Pulmonary artery endothelial cell (primary cell): ENCODE data around the gene SEMA3G. TPM values are rescaled to one million over a fixed set of nuclear protein-coding genes. Genes with fewer than 3 reads are reported as not detected.

Experiments
- DNase-seq: peaks from one replicate; pipeline ENCODE4 v3.0.0-alpha.2; 2011; ENCODE audit warnings: low read depth, low spot score
- total RNA-seq: library from RNA; depleted of rRNA; stranded (reverse); fragments of >200 nt; gene quantifications from 2 replicates; pipeline ENCODE4 v1.2.3, GENCODE V29; 2014

Gene SEMA3G
- 2.1 and 6.4 TPM in 2 replicates for total RNA-seq

DNA sequence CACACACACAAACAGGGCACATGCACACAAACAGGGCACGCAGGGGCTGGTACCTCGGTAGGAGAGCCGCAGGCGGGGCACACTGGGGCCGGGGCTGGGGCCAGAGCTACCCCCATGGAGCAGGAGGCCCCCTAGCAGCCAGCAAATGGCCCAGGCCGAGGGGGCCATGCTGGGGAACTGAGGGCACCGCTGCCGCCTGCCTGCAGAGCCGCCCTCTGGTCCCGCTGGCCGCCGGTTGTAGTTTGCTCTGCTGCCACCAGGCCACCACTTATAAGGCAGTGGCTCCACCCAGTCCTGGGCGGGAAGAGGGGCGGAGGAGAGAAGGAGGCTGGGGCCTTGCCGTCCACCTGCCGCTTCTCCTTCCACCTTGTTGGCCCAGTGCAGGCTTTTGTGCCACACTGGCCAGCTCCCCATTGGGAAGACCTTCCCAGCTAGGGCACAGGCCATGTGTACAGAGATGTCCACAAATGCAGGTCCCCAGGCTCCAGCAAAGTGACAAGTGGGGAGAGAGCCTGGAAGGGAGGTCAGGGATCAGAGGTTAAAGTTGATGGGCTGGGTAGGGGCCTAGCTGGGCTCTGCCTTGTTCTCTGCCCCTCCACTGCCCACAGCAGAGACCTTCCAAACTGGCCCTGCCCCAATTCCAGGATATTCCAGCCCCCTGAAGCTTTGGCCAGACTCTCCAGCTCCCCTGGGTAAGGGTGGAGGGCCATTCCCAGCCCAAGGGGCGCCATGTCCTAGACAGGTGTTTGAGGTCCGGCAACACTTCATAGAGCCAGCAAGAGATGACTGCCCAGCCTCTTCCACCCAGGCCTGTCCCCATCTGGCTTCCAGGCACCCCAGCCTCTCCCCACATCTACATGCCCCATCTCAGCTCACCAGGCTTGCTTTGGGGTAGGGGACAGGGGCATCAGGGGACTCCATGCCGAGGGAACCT, at the start of gene SEMA3G:
Gene SEMA3G (minus strand): TSS at position 244 of the 934 bp plus-strand sequence. CDS start 76 bp downstream, at position 168.
- no peak for DNase-seq

DNA sequence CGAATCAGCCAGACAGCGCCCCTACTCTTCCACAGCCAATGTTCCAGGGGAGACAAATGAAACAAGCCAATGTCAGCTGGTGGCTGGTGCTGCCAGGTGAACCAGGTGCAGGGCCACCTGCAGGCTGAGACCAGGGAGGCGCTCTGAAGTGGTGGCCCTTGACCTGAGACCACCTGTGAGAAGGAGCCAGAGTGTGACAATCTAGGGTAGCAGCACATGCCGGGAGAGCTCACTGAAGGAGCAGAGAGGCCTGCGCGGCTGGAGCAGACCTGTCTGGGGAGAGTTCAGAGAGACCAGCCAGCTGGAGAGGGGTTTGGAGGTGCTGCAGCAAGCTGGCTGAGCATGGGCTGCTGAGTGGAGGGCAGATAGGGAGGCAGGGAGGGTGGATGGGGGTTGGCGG, 49.5 kb upstream of the SEMA3G start:
- DNase-seq = no peak

DNA sequence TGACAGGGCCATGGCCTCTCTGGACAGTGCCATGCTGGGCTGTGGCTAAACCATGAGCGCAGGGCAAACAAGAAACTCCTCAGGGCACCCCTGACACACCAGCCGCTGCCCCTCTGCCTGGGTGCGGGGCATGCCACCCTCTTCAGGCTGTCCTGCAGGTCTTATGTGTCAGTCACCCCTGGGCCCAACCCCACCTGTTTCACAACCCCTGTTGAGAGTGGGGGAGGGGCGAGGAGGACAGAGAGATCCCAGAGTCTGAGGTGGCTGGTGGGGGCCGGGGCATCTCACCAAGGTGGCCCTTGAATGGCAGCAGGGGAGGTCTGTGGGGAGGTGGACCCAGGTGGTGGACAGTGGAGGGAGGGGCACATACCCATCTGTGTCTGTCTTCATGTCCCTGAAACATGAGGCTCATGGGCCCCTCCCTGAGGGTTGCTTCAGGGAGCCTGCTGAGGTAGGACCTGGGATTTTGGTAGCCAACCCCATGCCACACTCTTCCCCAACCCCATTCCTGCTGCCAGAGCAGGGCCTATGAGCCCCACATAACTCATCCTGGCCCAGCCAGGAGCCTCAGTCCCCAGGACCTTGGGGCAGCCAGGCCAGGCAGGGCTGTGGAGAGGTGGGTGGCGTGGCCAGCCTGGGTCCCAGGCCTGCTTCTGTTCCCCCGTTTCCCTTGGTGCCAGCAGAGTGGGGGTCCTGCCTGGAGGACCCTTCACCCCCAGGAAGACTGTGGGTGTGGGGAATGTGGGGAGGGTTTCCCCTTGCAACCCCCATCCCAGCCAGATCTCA, 48.5 kb upstream of the SEMA3G start:
- DNase-seq = no peak

DNA sequence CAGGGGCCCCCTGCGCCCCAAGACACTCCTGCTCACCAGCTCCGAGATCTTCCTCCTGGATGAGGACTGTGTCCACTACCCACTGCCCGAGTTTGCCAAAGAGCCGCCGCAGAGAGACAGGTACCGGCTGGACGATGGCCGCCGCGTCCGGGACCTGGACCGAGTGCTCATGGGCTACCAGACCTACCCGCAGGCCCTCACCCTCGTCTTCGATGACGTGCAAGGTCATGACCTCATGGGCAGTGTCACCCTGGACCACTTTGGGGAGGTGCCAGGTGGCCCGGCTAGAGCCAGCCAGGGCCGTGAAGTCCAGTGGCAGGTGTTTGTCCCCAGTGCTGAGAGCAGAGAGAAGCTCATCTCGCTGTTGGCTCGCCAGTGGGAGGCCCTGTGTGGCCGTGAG, 47.2 kb upstream of the SEMA3G start:
- DNase-seq = no peak

DNA sequence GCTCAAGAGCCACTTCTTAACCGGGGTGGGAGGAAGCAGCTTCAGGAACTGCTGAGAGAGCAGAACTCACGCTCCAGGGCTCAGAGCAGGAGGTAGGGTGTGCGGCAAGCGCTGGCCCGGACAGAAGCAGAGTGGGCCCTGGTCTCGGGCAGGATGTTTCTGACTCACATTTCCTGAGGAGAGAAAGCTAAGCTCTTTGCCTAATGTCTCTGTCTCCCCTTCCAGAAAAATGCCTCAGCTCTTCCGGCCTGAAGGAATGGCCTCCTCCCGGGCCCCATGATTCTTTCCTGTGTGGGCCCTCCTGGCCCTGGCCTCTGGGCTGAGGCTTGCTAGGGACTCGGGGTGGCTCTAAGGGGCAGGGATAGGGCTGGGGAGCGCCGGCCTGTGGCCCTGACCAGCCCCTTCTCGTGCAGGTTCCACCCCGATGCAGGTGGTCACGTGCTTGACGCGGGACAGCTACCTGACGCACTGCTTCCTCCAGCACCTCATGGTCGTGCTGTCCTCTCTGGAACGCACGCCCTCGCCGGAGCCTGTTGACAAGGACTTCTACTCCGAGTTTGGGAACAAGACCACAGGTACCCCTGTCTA, 46.1 kb upstream of the SEMA3G start:
- DNase-seq = peak; percentile 81

DNA sequence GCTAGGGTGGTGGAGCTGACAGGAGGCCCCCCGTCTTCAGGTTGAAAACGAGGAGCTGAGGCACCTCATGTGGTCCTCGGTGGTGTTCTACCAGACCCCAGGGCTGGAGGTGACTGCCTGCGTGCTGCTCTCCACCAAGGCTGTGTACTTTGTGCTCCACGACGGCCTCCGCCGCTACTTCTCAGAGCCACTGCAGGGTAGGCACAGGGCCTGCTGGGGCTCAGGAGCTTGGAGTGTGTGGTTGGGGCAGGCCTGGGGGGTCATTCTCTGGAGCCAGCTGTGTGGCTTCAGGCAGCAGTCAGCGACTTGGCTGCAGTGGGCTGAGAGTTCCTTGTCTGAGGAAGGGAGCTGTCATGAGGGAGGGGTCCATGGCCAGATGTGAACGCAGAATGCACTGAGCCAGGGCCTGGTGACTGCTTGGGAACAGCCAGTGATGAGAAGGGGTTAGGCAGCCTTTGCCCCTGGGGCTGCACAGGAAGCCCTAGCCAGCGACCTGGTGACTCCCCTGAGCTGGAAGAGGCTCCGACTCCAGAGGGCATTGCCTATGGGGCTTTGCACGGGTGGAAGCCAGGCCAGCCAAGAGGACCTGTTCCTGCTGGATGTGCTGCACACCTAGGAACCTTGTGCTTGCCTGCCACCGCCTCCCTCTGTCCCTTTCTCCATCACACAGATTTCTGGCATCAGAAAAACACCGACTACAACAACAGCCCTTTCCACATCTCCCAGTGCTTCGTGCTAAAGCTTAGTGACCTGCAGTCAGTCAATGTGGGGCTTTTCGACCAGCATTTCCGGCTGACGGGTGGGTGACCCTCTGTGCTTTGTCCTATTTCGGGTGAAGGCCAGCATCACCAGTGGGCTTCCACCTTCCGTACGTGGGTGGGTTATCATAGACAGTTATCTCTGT, 45.4 kb upstream of the SEMA3G start:
- DNase-seq = no peak

DNA sequence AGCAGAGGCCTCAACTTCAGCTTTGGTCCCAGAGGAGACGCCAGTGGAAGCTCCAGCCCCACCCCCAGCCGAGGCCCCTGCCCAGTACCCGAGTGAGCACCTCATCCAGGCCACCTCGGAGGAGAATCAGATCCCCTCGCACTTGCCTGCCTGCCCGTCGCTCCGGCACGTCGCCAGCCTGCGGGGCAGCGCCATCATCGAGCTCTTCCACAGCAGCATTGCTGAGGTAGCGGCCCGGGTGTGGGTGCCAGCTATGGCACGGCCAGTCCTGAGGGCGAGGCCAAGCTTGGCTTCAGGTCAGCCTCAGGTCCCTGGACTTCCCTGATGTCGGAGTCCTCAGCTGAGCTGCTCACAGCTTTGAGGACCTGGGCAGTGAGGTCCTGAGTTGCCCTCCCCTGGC, 44.5 kb upstream of the SEMA3G start:
- DNase-seq = no peak

DNA sequence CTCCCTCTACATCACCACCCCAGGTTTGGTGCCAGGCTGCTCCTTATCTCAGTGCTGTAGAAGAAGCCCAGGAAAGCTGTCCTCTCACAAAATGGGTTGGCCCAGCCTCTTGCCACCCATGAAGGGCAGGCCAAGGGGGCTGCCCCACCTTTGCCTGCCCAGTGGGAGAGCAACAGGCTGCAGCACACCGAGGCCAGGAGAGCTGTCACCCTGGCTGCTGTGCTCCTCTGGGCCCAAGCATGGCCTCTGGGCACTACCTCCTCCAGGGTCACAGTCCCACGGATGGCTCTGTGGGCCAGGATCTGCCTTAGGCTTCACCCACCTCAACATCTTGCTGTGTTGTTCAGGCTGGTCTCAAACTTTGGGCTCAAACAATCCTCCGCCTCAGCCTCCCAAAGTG, 43.8 kb upstream of the SEMA3G start:
- no peak for DNase-seq

DNA sequence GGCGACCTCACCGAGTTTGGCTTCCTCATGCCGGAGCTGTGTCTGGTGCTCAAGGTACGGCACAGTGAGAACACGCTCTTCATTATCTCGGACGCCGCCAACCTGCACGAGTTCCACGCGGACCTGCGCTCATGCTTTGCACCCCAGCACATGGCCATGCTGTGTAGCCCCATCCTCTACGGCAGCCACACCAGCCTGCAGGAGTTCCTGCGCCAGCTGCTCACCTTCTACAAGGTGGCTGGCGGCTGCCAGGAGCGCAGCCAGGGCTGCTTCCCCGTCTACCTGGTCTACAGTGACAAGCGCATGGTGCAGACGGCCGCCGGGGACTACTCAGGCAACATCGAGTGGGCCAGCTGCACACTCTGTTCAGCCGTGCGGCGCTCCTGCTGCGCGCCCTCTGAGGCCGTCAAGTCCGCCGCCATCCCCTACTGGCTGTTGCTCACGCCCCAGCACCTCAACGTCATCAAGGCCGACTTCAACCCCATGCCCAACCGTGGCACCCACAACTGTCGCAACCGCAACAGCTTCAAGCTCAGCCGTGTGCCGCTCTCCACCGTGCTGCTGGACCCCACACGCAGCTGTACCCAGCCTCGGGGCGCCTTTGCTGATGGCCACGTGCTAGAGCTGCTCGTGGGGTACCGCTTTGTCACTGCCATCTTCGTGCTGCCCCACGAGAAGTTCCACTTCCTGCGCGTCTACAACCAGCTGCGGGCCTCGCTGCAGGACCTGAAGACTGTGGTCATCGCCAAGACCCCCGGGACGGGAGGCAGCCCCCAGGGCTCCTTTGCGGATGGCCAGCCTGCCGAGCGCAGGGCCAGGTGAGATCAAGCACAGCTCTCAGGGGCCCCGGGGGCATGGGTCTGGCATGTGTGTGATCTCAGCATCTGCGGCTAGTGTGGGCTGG, 43.1 kb upstream of the SEMA3G start:
- DNase-seq = no peak

DNA sequence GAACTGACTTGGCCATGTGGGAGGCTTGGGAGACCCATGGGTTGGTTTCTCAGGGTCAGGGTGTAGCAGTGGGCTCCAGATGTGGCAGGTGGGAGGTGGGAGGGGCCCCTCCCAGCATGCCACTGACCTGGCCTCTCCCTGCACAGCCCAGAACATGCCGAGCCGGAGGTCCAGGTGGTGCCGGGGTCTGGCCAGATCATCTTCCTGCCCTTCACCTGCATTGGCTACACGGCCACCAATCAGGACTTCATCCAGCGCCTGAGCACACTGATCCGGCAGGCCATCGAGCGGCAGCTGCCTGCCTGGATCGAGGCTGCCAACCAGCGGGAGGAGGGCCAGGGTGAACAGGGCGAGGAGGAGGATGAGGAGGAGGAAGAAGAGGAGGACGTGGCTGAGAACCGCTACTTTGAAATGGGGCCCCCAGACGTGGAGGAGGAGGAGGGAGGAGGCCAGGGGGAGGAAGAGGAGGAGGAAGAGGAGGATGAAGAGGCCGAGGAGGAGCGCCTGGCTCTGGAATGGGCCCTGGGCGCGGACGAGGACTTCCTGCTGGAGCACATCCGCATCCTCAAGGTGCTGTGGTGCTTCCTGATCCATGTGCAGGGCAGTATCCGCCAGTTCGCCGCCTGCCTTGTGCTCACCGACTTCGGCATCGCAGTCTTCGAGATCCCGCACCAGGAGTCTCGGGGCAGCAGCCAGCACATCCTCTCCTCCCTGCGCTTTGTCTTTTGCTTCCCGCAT, 42.3 kb upstream of the SEMA3G start:
- no peak for DNase-seq

DNA sequence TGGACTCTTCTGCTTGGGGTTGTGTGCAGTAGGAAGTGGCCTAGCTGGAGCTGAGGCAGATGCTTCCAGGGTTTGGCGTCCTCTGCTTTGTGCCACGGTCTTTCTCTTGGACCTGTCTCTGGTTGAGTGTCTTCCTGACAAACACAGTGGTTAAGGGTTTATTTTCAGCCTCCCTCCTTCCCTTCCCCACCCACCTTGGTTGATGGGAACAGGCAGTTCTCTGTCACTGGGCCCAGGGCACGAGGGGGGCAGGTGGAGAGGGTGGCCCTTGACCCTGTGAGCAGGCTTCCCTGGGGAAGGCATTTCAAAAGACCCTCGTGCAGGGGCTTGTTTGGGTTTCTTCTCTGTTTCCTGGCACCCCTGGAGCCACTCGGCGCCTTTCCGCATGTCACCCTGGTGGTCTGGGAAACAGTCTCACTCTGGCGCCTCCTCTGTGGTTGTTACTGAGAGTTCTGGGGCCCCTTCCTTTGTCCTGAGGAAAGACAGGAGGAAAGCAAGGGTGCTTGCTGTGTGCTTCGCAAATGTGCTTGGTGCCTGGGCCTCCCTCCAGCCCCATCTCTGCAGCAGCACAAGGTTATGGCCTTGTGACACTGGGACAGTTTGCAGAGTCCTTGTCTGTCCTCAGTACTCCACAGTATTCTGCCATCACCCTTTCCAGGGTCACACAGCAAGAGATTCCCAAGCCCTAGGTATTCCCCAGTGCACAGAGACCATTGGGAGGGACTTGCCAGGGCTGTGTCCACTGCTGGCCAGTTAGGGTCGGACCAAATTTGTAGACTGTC, 40.0 kb upstream of the SEMA3G start:
- DNase-seq = no peak

DNA sequence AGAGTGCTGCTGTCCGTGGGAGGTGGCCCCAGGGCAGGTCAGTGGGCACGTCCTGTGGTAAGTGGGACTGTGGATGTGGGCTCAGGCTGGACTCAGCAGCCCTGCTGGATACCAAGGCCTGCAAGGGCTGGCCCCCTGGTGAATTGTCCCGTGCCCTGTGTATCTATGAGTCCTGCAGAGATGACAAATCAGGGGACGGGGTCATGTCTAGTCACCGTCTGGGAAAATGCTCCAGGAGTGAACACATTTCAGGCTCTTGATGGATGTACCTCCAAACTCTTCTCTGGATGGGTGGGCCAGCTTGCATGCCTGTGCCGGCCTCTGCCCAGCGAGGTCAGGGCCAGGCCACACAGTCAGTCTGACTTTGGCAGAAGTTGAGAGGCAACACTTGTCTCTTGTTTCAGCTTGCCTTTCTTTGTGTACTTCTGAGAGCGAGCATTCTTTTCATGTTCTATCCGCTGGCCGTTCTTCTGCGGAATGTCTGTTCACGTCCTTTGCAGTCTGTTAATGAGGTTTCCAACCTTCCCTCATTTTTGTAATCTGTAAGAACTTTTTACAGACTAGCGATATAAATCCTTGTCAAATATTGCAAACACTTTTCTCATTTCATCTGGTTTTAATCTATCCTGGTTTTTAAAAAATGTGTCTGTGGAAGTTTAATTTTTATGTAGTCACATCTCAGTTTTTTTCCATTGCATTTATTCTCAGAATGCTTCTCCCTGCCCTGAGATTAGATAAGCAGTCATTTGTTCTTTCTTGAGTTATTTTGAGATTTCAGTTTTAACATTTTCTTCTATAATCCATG, 38.9 kb upstream of the SEMA3G start:
- DNase-seq = no peak

DNA sequence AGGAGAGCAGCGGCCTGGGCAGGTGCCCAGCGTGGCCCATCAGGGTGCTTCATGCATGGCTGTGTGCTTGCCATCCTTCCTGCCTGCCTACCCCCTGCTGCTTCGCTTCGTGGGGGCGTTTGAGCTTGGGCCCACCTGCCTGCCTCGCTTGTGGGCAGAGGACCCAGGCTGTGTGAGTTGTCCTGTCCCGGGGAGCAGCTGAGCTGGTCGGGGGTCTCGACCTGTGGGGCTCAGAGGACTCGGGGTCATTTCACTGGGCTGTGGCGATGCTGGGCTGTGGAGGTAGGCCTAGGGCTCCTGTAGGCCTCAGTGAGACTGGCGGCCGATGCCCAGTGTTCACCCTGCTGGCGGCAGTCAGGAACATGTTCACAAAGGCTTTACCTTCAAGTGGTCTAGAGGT, 38.2 kb upstream of the SEMA3G start:
- no peak for DNase-seq

DNA sequence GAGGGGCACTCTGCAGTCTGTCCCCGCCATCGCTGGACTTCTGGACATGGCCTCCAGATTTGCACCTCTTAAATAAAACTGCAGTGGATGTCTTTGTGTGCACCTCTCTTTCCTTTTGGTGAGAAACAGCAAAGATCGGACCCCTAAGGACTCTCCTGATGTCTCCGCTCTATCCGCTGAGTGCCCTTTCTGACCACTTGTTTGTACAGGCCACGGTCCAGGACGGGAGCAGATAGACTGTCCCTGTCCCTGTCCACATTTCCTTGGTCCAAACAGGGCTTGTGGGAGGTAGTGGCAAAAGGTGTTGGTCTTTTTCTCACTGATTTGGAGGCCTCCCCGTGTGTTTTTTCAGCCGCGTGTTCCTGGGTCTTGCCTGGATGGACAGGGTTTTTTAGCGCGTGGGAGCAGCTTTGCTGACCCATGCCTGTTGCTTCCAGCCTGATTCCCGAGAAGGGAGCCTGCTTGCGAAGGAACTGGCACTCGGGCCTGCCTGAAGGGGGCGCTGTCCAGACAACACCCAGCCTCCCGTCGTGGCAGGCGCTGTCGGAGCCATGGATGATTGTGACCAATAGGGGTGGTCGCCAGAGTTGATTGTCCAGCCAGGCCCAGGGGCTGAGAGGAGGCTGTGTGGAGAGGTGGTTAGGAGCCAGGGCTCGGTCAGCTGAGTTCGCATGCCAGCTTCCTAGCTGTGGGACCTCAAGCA, 37.1 kb upstream of the SEMA3G start:
- DNase-seq = no peak

DNA sequence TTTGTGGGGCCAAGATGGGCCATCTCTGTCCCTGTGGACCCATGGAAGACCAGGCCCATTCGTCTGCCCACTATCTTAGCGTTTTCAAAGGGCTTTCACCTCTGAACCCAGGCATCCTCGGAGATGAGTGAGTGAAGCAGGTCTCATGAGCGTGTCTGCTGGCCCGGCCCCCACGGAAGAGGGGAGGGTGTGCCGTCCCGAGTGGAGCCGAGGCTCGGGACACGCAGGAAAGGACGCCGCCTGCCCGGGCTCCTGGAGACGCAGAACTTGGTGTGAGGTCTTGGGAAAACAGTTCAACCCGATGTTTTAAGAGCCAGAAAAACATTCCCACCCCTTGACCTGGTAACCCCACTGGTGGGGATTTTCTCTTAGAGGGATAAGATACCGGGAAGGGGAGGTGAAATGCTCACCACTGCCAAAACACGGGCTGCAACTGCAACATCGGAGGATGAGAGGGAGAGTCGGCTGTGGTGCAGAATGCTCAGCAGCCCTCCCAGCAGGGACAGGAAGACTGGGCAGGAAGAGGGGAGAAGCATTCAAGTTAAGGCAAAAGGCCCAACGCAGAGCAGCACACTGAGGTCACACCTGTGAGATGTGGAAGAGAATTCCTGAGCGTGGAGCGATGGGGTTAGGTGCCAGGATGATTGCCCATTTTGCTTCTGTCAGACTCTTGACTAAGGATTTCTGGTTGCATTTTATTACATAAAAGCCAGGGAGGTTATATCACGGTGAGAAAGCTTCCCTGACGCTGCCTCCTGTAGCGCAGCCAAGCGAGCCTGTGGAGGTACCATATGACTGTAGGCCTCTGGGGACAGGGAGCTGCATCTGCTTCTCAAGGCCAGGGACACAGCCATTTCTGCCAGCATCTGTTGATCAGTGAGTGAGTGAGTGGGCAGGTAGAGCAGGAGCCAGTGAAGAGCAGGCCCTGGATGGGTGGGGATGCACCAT, 36.1 kb upstream of the SEMA3G start:
- no peak for DNase-seq
